ENCODE measurements around the gene TYK2.
A peak's percentile ranks its signal among the peaks of the same experiment; 100 is the strongest.
"Not testable (repeated sequence)": the region's sequence is repeated elsewhere in the genome, so short reads cannot be mapped to it uniquely, and the experiment has no call there.

Gene TYK2

DNA sequence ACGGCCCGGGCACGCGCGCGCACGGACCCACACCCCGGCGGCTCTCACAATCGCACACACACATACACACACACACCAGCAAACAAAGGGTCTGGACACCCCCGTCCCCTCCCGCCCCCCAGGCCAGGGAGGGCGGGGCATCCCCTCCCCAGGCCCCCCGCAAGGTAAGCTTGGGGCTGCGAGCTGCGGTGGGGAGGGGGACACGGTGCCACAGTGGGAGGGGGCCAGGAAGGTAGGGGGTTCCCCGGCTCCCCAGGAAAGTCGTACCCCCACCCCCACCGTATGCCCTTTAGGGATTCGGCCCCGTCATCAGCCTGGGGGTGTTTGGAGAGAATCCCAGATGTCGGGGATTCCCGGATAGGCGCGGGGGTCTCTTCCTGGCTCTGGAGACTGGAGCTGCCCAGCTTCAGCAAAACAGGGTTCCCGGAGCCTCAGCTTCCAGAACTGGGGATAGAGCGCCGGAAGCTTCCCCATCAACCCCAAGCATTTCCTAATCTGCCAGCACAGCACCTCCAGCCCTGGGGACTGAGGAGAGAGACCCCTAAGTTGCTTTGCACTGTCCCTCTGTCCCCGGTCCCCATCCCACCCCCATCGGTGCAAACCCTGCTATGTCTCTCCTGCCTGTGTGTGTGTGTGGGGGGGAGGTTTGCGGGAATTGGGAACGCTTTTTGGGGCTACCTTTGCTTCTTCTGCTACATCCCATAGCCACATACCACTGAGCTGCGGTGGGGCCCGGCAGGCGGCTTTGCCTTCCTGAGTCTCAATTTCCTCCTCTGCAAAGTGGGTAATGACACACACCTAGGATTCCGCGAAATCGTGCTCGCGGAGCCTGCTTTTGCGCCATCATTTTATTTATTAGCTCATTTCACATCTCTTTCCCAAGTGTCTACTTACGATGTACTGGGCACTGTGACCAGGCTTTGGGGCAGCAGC, 24.8 kb upstream of the TYK2 start:
- H3K4me1 ChIP-seq, result peaks cover 73 to 82% (median 78%) of the 10 kb centered on the region in 10 experiments
- no peak for TF ChIP-seq Cebpa-rat (IDR thresholded peaks at IDR 0.05)
- peak overlapping the region; percentile 93 to 100 (median 98) for H3K4me2 ChIP-seq
- H3K9me3 ChIP-seq (replicated peaks in 1 of 11), result no peaks in the 10 kb centered on the region
- no peaks in the 10 kb centered on the region for H3K27me3 ChIP-seq
- H4K20me1 ChIP-seq, result peaks cover 11 to 36% (median 25%) of the 10 kb centered on the region in 11 experiments; a peak in 21 of 22 replicates
- peak overlapping the region in 10 of 11 experiments; percentile 51 to 92 (median 80); a peak in 17 of 22 replicates for H3K27ac ChIP-seq
- H3K4me3 ChIP-seq, result peak overlapping the region; percentile 84 to 100 (median 92)
- peaks cover 4 to 18% (median 15%) of the 10 kb centered on the region in 11 experiments; a peak in 19 of 22 replicates for H3K36me3 ChIP-seq
- H3K9ac ChIP-seq, result peak overlapping the region; percentile 88 to 97 (median 91); a peak in 20 of 22 replicates

DNA sequence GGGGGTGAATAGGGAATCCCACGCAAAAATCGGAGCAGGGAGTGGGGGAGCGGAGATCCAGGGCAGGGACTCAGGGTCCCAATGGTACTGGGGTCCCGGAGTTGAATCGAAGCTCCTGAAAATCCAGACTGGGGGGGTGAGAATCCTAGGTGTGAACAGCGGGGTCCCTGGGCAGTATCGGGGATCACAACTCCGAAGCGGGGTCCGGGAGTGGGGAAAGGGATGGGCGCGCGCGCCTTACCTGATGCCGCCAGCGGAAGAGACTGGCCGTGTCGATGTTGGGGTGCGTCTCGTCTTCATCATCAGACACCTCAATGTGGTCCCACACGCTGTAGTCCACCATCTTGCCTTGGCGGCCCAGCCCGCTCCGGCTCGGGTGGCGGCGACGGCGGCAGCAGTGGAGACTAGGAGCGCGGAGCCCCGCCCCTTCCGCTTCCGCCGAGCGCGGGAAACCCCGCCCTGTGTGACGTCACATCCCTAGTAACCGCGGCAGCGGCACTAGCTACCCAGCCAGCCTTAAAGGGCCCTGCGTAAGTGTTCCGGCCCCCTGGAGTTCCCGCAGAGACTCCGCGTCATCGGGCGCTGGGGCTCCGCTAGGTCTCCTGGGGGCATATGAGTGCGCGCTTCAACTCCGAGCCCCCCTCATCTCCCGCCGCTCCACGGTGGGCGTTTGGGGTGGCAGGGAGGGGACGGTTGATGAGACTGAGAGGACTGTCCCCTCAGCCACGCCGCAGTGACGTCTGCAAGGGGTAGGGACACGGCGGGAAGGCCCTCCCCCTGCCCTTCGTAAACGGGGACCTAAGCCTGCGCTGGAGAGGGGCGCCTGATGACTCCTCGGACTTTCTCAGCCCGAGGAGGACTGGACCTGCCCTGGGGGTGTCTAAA, 23.0 kb upstream of the TYK2 start, which contains the start of gene CDC37:
Gene CDC37, minus strand, starts transcription at position 406 of the 885 bp plus-strand sequence. Its CDS starts 63 bp downstream, at position 343.
- H3K9me3 ChIP-seq (replicated peaks in 1 of 11), result no peaks in the 10 kb centered on the region
- H3K9ac ChIP-seq, result peak within 1 kb of the TSS; percentile 88 to 97 (median 91)
- no peaks in the 10 kb centered on the region for H3K27me3 ChIP-seq
- peak within 1 kb of the TSS; percentile 76 to 92 (median 80) for H3K27ac ChIP-seq
- no peak for TF ChIP-seq Cebpa-rat (IDR thresholded peaks at IDR 0.05)
- peaks cover 71 to 82% (median 78%) of the 10 kb centered on the region in 10 experiments for H3K4me1 ChIP-seq
- H3K4me2 ChIP-seq, result peak within 1 kb of the TSS; percentile 93 to 100 (median 98)
- H3K4me3 ChIP-seq, result peak within 1 kb of the TSS; percentile 84 to 100 (median 92)
- peaks cover 28 to 53% (median 43%) of the 10 kb centered on the region in 11 experiments for H4K20me1 ChIP-seq
- peaks cover 20 to 36% (median 28%) of the 10 kb centered on the region in 11 experiments; a peak in 20 of 22 replicates for H3K36me3 ChIP-seq

DNA sequence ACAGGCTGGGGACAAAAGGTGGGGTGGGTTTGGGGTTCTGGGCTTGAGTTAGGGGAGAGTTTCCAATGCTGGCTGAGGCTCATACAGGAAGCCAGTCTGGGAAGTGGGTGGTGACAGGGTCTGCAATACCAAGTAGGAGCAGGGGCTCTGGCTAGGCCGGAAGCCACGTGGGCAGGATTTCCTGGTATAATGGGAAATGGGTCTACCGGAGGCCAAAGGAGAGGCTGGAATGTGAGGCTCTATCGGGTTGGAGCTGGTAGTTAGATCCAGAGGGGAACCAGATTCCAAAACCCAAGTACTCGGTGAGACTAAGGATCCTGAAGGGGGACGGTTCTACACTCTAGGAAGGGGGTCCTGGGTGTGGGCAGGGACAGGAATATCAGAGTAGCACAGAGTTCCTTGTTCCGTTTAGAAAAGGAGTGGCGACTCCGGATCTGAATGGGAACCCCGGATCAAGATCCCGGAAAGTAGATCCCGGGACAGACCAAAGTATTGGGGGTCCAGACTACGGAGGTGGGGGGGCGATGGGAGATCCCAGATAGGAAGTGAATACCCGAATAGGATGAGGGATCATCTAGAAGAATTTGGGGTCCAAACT, 22.2 kb upstream of the TYK2 start:
- Histone ChIP-seq H3K27me3 (no peaks in the 10 kb centered on the region), H4K20me1 (peaks cover 37 to 62% (median 52%) of the 10 kb centered on the region in 11 experiments), H3K9ac (peak overlapping the region; percentile 88 to 97 (median 91)), H3K36me3 (peaks cover 28 to 44% (median 36%) of the 10 kb centered on the region in 11 experiments; a peak in 21 of 22 replicates), H3K4me1 (peaks cover 64 to 77% (median 73%) of the 10 kb centered on the region in 10 experiments), H3K4me3 (peak overlapping the region; percentile 84 to 100 (median 92)), H3K27ac (peak overlapping the region; percentile 76 to 92 (median 80)), H3K4me2 (peak overlapping the region; percentile 91 to 99 (median 96)), H3K9me3 (replicated peaks in 1 of 11) (no peaks in the 10 kb centered on the region)
- TF ChIP-seq Cebpa-rat (IDR thresholded peaks at IDR 0.05), result no peak

DNA sequence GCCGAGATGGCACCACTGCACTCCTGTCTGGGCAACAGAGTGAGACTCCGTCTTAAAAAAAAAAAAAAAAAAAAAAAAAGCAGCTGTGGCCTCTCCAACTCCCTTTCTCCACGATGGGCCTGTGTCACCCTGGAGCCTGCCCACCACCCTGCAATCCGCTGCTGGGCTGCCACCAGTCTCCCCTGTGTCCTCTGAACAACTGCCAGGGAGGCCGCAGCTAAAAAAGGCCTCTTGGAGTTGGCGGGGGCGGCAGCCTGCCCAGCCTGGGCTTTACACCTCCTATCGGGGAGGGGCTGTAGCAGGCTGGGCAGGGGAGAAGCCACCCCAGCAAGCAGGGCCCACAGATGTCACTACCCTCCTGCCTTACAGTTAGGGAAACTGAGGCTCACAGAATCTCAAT, 19.5 kb upstream of the TYK2 start:
- Histone ChIP-seq H3K4me1 (peaks cover 38 to 50% (median 46%) of the 10 kb centered on the region in 10 experiments), H3K4me2 (peak overlapping the region; percentile 91 to 99 (median 96)), H3K9me3 (replicated peaks in 1 of 11) (no peaks in the 10 kb centered on the region), H4K20me1 (peaks cover 54 to 86% (median 72%) of the 10 kb centered on the region in 11 experiments), H3K27ac (peak overlapping the region in 5 of 11 experiments; percentile 2 to 47 (median 14); a peak in 1 of 22 replicates), H3K36me3 (peaks cover 52 to 69% (median 60%) of the 10 kb centered on the region in 11 experiments), H3K9ac (peak overlapping the region in 10 of 11 experiments; percentile 18 to 97 (median 88); a peak in 16 of 22 replicates), H3K27me3 (no peaks in the 10 kb centered on the region), H3K4me3 (peak overlapping the region in 2 of 10 experiments; percentile 9 to 89; a peak in 3 of 20 replicates)
- no peak for TF ChIP-seq Cebpa-rat (IDR thresholded peaks at IDR 0.05)

DNA sequence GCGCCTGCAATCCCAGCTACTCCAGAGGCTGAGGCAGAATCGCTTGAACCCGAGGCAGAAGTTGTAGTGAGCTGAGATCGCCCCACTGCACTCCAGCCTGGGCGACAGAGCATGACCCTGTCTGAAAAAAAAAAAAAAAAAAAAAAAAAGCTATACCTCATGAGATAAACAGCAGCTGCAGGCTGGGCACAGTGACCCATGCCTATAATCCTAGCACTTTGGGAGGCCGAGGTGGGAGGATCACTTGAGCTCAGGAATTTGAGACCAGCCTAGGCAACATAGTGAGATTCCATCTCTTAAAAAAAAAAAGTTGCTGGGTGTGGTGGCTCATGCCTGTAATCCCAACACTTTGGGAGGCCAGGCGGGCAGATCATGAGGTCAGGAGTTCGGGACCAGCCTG, 19.0 kb upstream of the TYK2 start:
- H3K9me3 ChIP-seq (replicated peaks in 1 of 11); H3K27me3 ChIP-seq; H3K4me3 ChIP-seq: not testable (repeated sequence)
- Histone ChIP-seq H3K9ac (peak overlapping the region in 10 of 11 experiments; percentile 21 to 97 (median 70); a peak in 12 of 22 replicates), H4K20me1 (peaks cover 54 to 89% (median 77%) of the 10 kb centered on the region in 11 experiments), H3K4me1 (peaks cover 36 to 47% (median 44%) of the 10 kb centered on the region in 10 experiments), H3K36me3 (peaks cover 57 to 74% (median 66%) of the 10 kb centered on the region in 11 experiments), H3K27ac (peak overlapping the region in 3 of 11 experiments; percentile 19 to 35 (median 25); a peak in 2 of 22 replicates), H3K4me2 (peak overlapping the region in 10 of 11 experiments; percentile 91 to 99 (median 96); a peak in 17 of 22 replicates)

DNA sequence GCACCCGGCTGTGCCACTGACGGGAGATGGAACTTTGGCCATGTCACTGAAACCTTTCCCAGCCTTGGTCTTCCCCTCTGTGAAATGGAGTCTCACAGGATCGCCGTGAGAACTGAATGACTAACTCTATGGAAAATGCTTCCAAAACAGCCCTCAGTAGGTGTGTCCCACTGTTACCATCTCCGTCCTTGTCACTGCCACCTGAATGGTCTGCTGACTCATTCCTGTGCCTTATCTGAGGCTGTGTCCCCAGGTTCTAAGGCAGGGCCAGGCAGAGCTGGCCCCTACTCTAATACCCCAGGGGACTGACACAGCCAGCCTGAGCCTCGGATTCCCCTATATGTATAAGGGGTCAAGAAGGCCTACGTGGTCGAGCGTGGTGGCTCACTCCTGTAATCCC, 18.4 kb upstream of the TYK2 start:
- no peak for TF ChIP-seq Cebpa-rat (IDR thresholded peaks at IDR 0.05)
- Histone ChIP-seq H4K20me1 (peaks cover 54 to 92% (median 82%) of the 10 kb centered on the region in 11 experiments), H3K9me3 (replicated peaks in 1 of 11) (no peaks in the 10 kb centered on the region), H3K4me1 (peaks cover 36 to 45% (median 43%) of the 10 kb centered on the region in 10 experiments), H3K27ac (peak overlapping the region in 4 of 11 experiments; percentile 17 to 35 (median 22); a peak in 3 of 22 replicates), H3K9ac (peak overlapping the region in 10 of 11 experiments; percentile 3 to 97 (median 49); a peak in 13 of 22 replicates), H3K4me2 (peak overlapping the region in 9 of 11 experiments; percentile 91 to 99 (median 96); a peak in 13 of 22 replicates), H3K4me3 (no peak overlapping the region), H3K36me3 (peaks cover 62 to 79% (median 71%) of the 10 kb centered on the region in 11 experiments), H3K27me3 (no peaks in the 10 kb centered on the region)

DNA sequence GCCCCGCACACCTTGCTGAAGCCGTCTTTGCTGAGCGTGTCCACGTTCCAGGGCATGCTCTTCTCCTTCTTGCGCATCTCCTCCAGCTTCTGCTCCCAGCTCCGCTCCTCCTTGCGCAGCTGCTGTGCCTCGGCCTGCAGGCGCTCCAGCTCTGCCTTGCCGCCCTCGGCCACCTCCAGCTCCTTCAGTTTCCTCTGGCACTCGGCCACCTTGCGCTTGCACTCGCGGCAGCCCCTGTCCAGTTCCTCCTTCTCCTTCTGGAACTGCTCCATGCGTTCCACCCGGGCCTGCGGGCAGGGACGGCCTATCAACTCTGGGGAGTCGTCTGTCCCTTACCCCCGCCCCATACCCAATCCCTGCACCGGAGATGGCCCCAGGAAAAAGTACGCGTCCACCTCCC, 15.5 kb upstream of the TYK2 start:
- peaks cover 86 to 99% (median 95%) of the 10 kb centered on the region in 11 experiments for H3K36me3 ChIP-seq
- no peak for TF ChIP-seq Cebpa-rat (IDR thresholded peaks at IDR 0.05)
- no peak overlapping the region for H3K4me2 ChIP-seq
- no peaks in the 10 kb centered on the region for H3K27me3 ChIP-seq
- H3K4me3 ChIP-seq, result no peak overlapping the region
- no peak overlapping the region for H3K9ac ChIP-seq
- H3K27ac ChIP-seq, result no peak overlapping the region
- H3K4me1 ChIP-seq, result peaks cover 23 to 29% (median 28%) of the 10 kb centered on the region in 10 experiments
- peaks cover 50 to 100% (median 86%) of the 10 kb centered on the region in 11 experiments for H4K20me1 ChIP-seq
- no peaks in the 10 kb centered on the region for H3K9me3 ChIP-seq (replicated peaks in 1 of 11)

DNA sequence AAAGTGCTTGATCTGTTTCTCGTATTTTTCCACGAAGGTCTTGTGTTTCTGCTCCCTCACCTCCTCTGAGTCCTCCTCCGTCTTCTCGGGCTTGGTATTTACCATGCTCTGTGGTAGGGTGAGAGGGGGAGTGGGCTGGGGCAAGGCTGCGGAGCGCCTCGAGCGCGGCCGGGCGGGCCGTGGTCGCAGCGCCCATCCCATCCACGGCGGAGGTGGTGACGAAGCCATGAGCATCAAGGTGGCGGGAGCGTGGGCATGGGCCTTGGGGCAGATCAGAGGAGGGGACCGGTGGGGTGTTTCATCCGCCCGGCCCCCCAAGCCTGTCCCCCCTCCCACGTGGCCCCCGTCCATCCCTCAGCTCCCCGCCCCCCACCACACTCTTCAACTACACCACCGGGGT, 15.1 kb upstream of the TYK2 start:
- H3K9ac ChIP-seq, result no peak overlapping the region
- no peak for TF ChIP-seq Cebpa-rat (IDR thresholded peaks at IDR 0.05)
- H3K9me3 ChIP-seq (replicated peaks in 1 of 11), result no peaks in the 10 kb centered on the region
- H3K4me1 ChIP-seq, result peaks cover 18 to 24% (median 23%) of the 10 kb centered on the region in 10 experiments
- H3K4me3 ChIP-seq, result no peak overlapping the region
- H3K36me3 ChIP-seq, result peaks cover 85 to 99% (median 96%) of the 10 kb centered on the region in 11 experiments
- no peak overlapping the region for H3K27ac ChIP-seq
- peaks cover 45 to 100% (median 86%) of the 10 kb centered on the region in 11 experiments for H4K20me1 ChIP-seq
- H3K4me2 ChIP-seq, result no peak overlapping the region
- no peaks in the 10 kb centered on the region for H3K27me3 ChIP-seq

Measured in BLaER1 treated with 17β-estradiol and CSF1 and Interleukin-3, amounts not matched to agents 10 nM and 100 nM (cell line).